ENCODE results near the gene NRG3. TPM values are rescaled to one million over a fixed set of nuclear protein-coding genes. Genes with fewer than 3 reads are reported as not detected.

NRG3 gene
- total RNA-seq, 1 donor from 2014 or later: 2.3 TPM

- no peak for TF ChIP-seq CTCF (IDR thresholded peaks at IDR 0.05)
Observed at GRCh38 chr10:82914655-82915136, 1039.7 kb downstream of the NRG3 start.

GRCh38 chr10:82916941-82917340 is 1041.9 kb downstream of the NRG3 start:
- ATAC-seq: no peak
- no peak for DNase-seq
- H3K27ac ChIP-seq: no peak overlapping the region
- intact Hi-C loops (cut with DNase I): no loop called here
- no peak overlapping the region for H3K4me3 ChIP-seq
- H3K36me3 ChIP-seq: no peaks in the 10 kb centered on the region
- H3K4me1 ChIP-seq: no peaks in the 10 kb centered on the region
- no peaks in the 10 kb centered on the region for H3K27me3 ChIP-seq
- no peak for TF ChIP-seq CTCF (IDR thresholded peaks at IDR 0.05)
- no peaks in the 10 kb centered on the region for H3K9me3 ChIP-seq

More at GRCh38 chr10:82914655-82915136, 1039.7 kb downstream of the NRG3 start:
- no peaks in the 10 kb centered on the region for H3K36me3 ChIP-seq
- no peaks in the 10 kb centered on the region for H3K4me1 ChIP-seq
- intact Hi-C loops (cut with DNase I): no loop called here
- no peaks in the 10 kb centered on the region for H3K9me3 ChIP-seq
- H3K4me3 ChIP-seq: no peak overlapping the region
- H3K27me3 ChIP-seq: no peaks in the 10 kb centered on the region
- DNase-seq (no peak), ATAC-seq (no peak)
- no peak overlapping the region for H3K27ac ChIP-seq

GRCh38 chr10:82918022-82918421 is 1043.0 kb downstream of the NRG3 start:
- H3K27ac ChIP-seq: no peak overlapping the region
- H3K27me3 ChIP-seq: no peaks in the 10 kb centered on the region

GRCh38 chr10:82922046-82922445 is 1047.1 kb downstream of the NRG3 start:
- H3K9me3 ChIP-seq: no peaks in the 10 kb centered on the region
- H3K4me1 ChIP-seq: no peaks in the 10 kb centered on the region
- H3K4me3 ChIP-seq: no peak overlapping the region
- DNase-seq: no peak
- H3K36me3 ChIP-seq: no peaks in the 10 kb centered on the region
- no peak for TF ChIP-seq CTCF (IDR thresholded peaks at IDR 0.05)
- H3K27ac ChIP-seq: no peak overlapping the region
- no peak for ATAC-seq
- intact Hi-C loops (cut with DNase I): no loop called here
- no peaks in the 10 kb centered on the region for H3K27me3 ChIP-seq

More at GRCh38 chr10:82918022-82918421, 1043.0 kb downstream of the NRG3 start:
- no peaks in the 10 kb centered on the region for H3K36me3 ChIP-seq
- no peak for TF ChIP-seq CTCF (IDR thresholded peaks at IDR 0.05)
- H3K9me3 ChIP-seq: no peaks in the 10 kb centered on the region
- DNase-seq: no peak
- intact Hi-C loops (cut with DNase I): no loop called here
- H3K4me3 ChIP-seq: no peak overlapping the region
- no peak for ATAC-seq
- no peaks in the 10 kb centered on the region for H3K4me1 ChIP-seq

- TF ChIP-seq CTCF (IDR thresholded peaks at IDR 0.05): no peak
- no peaks in the 10 kb centered on the region for H3K27me3 ChIP-seq
- DNase-seq (no peak), ATAC-seq (no peak)
- no peak overlapping the region for H3K4me3 ChIP-seq
- no peak overlapping the region for H3K27ac ChIP-seq
- no peaks in the 10 kb centered on the region for H3K9me3 ChIP-seq
- H3K36me3 ChIP-seq: no peaks in the 10 kb centered on the region
- intact Hi-C loops (cut with DNase I): no loop called here
- H3K4me1 ChIP-seq: no peaks in the 10 kb centered on the region
Observed at GRCh38 chr10:82922755-82923154, 1047.8 kb downstream of the NRG3 start.

GRCh38 chr10:82924711-82925110 is 1049.7 kb downstream of the NRG3 start:
- H3K27me3 ChIP-seq: no peaks in the 10 kb centered on the region
- H3K36me3 ChIP-seq: no peaks in the 10 kb centered on the region
- no peak overlapping the region for H3K27ac ChIP-seq
- no peak for DNase-seq
- intact Hi-C loops (cut with DNase I): no loop called here
- H3K4me1 ChIP-seq: no peaks in the 10 kb centered on the region
- H3K4me3 ChIP-seq: no peak overlapping the region
- H3K9me3 ChIP-seq: no peaks in the 10 kb centered on the region
- ATAC-seq: no peak
- no peak for TF ChIP-seq CTCF (IDR thresholded peaks at IDR 0.05)

Data from upper lobe of right lung (tissue), 1 donor.